Measurements from ENCODE around the gene NOS2. TPM values are rescaled to one million over a fixed set of nuclear protein-coding genes. Genes with fewer than 3 reads are reported as not detected.
"Not testable (repeated sequence)": the region's sequence is repeated elsewhere in the genome, so short reads cannot be mapped to it uniquely, and the experiment has no call there.

NOS2 gene
- total RNA-seq, 1 donor from 2014 or later = 26.6 TPM

DNA sequence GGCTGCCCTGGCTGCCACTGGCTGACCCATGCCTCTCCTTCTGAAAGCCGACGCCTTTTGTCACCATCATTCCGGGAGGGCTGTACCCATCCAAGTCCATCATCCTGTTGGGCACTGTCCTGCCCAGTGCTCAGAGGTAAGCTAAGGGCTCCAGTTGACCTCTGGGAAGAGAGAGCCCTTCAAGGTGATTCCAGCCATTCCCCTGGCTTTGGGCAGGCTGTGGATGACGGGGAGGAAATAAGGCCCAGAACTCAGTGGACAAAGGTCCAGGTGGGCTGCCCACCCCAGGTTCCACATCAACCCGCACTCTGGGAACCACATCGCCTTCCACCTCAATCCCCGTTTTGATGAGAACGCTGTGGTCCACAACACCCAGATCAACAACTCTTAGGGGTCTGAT lies 45.8 kb downstream of the NOS2 start:
- Histone ChIP-seq H3K27ac (no peak overlapping the region), H2AFZ (replicated peaks) (no peak overlapping the region), H3K36me3 (no peaks in the 10 kb centered on the region), H3K4me1 (no peaks in the 10 kb centered on the region), H3K9ac (no peak overlapping the region), H3K27me3 (no peaks in the 10 kb centered on the region), H3K9me3 (ENCODE audit: low read depth) (no peaks in the 10 kb centered on the region), H3K4me3 (no peak overlapping the region), H3K4me2 (no peak overlapping the region), H4K20me1 (ENCODE audit: low read depth) (no peaks in the 10 kb centered on the region), H3K79me2 (ENCODE audit: low read depth) (no peaks in the 10 kb centered on the region), H3F3A (ENCODE audit: low read depth) (no peaks in the 10 kb centered on the region)
- H3K9me3 Mint-ChIP-seq = no peaks in the 10 kb centered on the region
- H3K4me1 Mint-ChIP-seq = no peaks in the 10 kb centered on the region
- no peaks in the 10 kb centered on the region for H3K36me3 Mint-ChIP-seq
- H3K27ac Mint-ChIP-seq = no peak overlapping the region
- TF ChIP-seq EZH2phosphoT487 (IDR thresholded peaks at IDR 0.05) (no peak), EZH2 (IDR thresholded peaks at IDR 0.05) (no peak)
- TF ChIP-seq, protein P1, sequence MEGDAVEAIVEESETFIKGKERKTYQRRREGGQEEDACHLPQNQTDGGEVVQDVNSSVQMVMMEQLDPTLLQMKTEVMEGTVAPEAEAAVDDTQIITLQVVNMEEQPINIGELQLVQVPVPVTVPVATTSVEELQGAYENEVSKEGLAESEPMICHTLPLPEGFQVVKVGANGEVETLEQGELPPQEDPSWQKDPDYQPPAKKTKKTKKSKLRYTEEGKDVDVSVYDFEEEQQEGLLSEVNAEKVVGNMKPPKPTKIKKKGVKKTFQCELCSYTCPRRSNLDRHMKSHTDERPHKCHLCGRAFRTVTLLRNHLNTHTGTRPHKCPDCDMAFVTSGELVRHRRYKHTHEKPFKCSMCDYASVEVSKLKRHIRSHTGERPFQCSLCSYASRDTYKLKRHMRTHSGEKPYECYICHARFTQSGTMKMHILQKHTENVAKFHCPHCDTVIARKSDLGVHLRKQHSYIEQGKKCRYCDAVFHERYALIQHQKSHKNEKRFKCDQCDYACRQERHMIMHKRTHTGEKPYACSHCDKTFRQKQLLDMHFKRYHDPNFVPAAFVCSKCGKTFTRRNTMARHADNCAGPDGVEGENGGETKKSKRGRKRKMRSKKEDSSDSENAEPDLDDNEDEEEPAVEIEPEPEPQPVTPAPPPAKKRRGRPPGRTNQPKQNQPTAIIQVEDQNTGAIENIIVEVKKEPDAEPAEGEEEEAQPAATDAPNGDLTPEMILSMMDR (IDR thresholded peaks at IDR 0.05) = no peak
- DNase-seq (ENCODE audit: low spot score) = no peak
- no peak overlapping the region for H3K4me3 Mint-ChIP-seq
- peaks cover 11% of the 10 kb centered on the region for H3K27me3 Mint-ChIP-seq (ENCODE audit: insufficient read depth, low read depth)

DNA sequence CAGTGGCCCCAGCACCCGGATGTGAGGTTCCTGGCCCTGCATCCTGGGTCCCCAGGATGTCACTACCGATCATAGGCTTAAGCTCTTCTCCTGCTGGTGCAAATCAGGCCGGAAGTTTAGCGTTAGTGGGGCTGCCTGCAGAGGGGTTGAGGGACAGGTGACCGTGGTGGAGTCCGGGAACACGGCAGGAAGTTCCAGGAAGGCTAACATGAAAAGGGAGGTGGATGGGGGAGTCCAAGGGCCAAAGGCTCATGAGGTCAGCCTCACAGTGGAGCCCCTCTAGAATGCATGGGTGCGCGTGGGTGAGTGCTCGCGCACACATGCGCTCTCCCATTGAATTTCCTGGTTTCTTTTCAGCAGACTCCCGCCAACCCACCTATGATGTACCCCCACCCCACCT lies 46.6 kb downstream of the NOS2 start:
- not testable (repeated sequence) for H3K27ac Mint-ChIP-seq; H3K36me3 Mint-ChIP-seq; H3K4me3 Mint-ChIP-seq; H3K9me3 ChIP-seq (ENCODE audit: low read depth); H3K4me1 Mint-ChIP-seq; DNase-seq (ENCODE audit: low spot score); H3K9me3 Mint-ChIP-seq; H3K27me3 ChIP-seq; H3K79me2 ChIP-seq (ENCODE audit: low read depth); H3F3A ChIP-seq (ENCODE audit: low read depth); H2AFZ ChIP-seq (replicated peaks); H3K9ac ChIP-seq; H3K36me3 ChIP-seq; H3K27ac ChIP-seq; H3K4me3 ChIP-seq; H3K4me1 ChIP-seq; H4K20me1 ChIP-seq (ENCODE audit: low read depth); H3K4me2 ChIP-seq
- peaks cover 12% of the 10 kb centered on the region for H3K27me3 Mint-ChIP-seq (ENCODE audit: insufficient read depth, low read depth)

DNA sequence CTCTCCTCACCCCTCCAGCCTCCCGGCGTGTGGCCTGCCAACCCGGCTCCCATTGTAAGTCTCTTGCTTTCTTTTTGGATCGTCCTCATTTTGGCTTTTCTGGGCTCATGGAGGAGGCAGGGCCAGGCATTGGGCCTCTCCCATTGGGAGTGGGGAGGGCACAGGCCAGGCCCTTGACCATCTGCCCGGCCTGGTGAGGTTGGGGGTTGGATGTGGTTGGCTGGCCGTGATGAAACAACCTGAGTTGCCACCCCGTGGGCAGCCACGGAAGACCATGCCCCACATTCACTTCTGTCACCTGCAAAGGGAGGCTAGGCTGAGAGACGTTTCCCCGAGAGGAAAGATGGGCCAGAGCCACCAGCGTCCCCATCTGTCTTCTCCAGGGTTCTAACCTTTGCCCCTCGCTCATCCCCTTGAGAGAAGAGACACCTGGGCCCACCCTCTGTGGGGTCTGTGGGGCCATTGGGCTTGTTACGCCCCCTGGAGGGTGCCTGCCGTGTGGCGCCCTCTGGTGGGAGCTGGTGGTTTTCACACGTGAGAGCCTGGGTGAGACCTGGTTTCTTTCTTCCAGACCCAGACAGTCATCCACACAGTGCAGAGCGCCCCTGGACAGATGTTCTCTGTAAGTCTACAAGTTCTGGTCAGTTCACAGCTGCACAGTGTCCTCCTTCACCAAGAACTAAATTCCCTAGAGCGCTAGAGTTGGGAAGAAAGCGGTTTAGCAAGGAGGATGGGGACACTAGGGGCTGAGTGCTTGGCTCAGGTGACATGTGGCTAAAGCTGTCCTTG lies 47.3 kb downstream of the NOS2 start:
- not testable (repeated sequence) for H3K9ac ChIP-seq; H3K79me2 ChIP-seq (ENCODE audit: low read depth); DNase-seq (ENCODE audit: low spot score); H4K20me1 ChIP-seq (ENCODE audit: low read depth); H3K9me3 ChIP-seq (ENCODE audit: low read depth); H3K4me1 Mint-ChIP-seq; H3F3A ChIP-seq (ENCODE audit: low read depth); H3K27me3 ChIP-seq; H3K4me1 ChIP-seq; H3K4me3 ChIP-seq; H2AFZ ChIP-seq (replicated peaks); H3K36me3 Mint-ChIP-seq; H3K4me3 Mint-ChIP-seq; H3K27ac Mint-ChIP-seq; H3K27ac ChIP-seq; H3K4me2 ChIP-seq; H3K36me3 ChIP-seq; H3K9me3 Mint-ChIP-seq
- peaks cover 15% of the 10 kb centered on the region for H3K27me3 Mint-ChIP-seq (ENCODE audit: insufficient read depth, low read depth)

DNA sequence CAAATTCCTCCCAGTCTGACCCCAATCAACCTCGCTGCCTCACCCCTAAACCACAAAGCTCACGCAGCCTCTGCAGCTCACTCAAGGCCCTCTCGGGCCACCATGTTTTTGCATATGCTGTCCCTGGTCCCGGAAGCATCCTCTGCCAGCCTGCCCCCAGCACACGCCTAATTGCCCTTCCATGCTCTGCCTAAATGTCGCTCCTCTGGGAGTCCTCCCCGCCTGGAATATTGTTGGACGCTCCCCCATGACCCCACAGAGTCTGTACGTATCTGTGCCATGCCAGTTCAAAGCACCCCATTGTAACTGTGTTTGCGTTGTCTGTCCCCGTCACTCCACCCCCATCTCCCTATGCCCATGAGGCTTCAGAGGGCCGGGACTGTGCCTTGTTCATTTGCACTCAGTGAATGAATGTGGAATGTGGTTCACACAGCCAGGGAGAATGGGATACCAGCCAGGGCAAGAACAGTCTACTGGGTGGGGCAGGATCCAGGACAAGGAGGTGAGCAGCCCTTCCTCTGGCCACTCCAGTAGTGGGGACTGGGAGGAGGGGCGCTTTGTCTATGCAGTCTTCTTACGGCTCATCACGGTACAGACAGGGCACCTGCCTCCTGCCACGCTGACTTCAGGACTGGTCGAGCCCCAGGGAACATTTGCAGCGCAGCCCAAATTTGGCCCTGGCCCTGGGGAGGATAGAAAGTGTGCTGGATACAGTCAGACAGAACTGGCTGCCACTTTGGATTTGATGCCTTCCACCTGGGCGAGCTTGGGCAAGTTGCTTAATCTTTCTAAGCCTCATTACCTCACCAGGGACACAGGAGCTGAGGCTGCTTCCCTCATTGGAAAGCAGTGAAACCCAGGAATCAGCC lies 48.5 kb downstream of the NOS2 start:
- H3K4me3 Mint-ChIP-seq = peak overlapping the region; percentile 38
- Histone ChIP-seq H2AFZ (replicated peaks) (no peak overlapping the region), H3K4me2 (no peak overlapping the region), H3F3A (ENCODE audit: low read depth) (no peaks in the 10 kb centered on the region), H3K36me3 (no peaks in the 10 kb centered on the region), H3K79me2 (ENCODE audit: low read depth) (no peaks in the 10 kb centered on the region), H3K9ac (no peak overlapping the region), H3K4me3 (no peak overlapping the region), H3K27ac (no peak overlapping the region), H3K9me3 (ENCODE audit: low read depth) (no peaks in the 10 kb centered on the region), H4K20me1 (ENCODE audit: low read depth) (no peaks in the 10 kb centered on the region), H3K4me1 (no peaks in the 10 kb centered on the region), H3K27me3 (no peaks in the 10 kb centered on the region)
- H3K4me1 Mint-ChIP-seq = no peaks in the 10 kb centered on the region
- TF ChIP-seq EZH2phosphoT487 (IDR thresholded peaks at IDR 0.05) (no peak), EZH2 (IDR thresholded peaks at IDR 0.05) (no peak)
- TF ChIP-seq, protein P1 (IDR thresholded peaks at IDR 0.05) = no peak
- peaks cover 9% of the 10 kb centered on the region for H3K27me3 Mint-ChIP-seq (ENCODE audit: insufficient read depth, low read depth)
- no peaks in the 10 kb centered on the region for H3K9me3 Mint-ChIP-seq
- DNase-seq (ENCODE audit: low spot score) = no peak
- no peaks in the 10 kb centered on the region for H3K36me3 Mint-ChIP-seq
- no peak overlapping the region for H3K27ac Mint-ChIP-seq

Measured in neural progenitor cell (in vitro differentiated cells).